ENCODE data around the gene CFI. TPM values are rescaled to one million over a fixed set of nuclear protein-coding genes. Genes with fewer than 3 reads are reported as not detected.

CFI gene
- 10 to 100 TPM in 1 of 3 donors, 1 to 10 TPM in 2; 3.3 to 11.8 (median 6.6) TPM for total RNA-seq
- long read RNA-seq, donor 1, result 0 reads
- long read RNA-seq, donor 2, result 0 reads

- intact Hi-C loops (cut with DNase I, micrococcal nuclease), result no loop called here
- H3K4me3 ChIP-seq, result no peak within 1 kb of the TSS
- H3K4me1 ChIP-seq (ENCODE audit: low read depth), result no peaks in the 10 kb centered on the region
- no peak for TF ChIP-seq CTCF (IDR thresholded peaks at IDR 0.05)
- H3K36me3 ChIP-seq (ENCODE audit: low read depth), result no peaks in the 10 kb centered on the region
- peak; percentile 51 for ATAC-seq
- DNase-seq, result no peak
- no peaks in the 10 kb centered on the region for H3K9me3 ChIP-seq
Observed at GRCh38 chr4:109801895-109802319, at the start of gene CFI. CFI (minus strand) TSS chr4:109801999; CDS start chr4:109801971, 28 bp downstream.

GRCh38 chr4:109850601-109851000 lies 48.8 kb upstream of the CFI start:
- Histone ChIP-seq H3K36me3 (ENCODE audit: low read depth) (no peaks in the 10 kb centered on the region), H3K9me3 (no peaks in the 10 kb centered on the region), H3K4me3 (no peak overlapping the region), H3K4me1 (ENCODE audit: low read depth) (peaks cover 8% of the 10 kb centered on the region)
- DNase-seq (no peak), ATAC-seq (no peak)
- TF ChIP-seq CTCF (IDR thresholded peaks at IDR 0.05), result no peak
- intact Hi-C loops (cut with DNase I, micrococcal nuclease), result no loop called here

GRCh38 chr4:109848501-109848900 lies 46.7 kb upstream of the CFI start:
- Histone ChIP-seq H3K4me1 (ENCODE audit: low read depth) (peaks cover 8% of the 10 kb centered on the region), H3K9me3 (no peaks in the 10 kb centered on the region), H3K4me3 (no peak overlapping the region), H3K36me3 (ENCODE audit: low read depth) (no peaks in the 10 kb centered on the region)
- TF ChIP-seq CTCF (IDR thresholded peaks at IDR 0.05), result no peak
- no peak for ATAC-seq
- DNase-seq, result no peak
- intact Hi-C loops (cut with DNase I, micrococcal nuclease), result no loop called here

GRCh38 chr4:109847896-109848442 lies 46.2 kb upstream of the CFI start, which contains the start of gene LRIT3:
LRIT3 (plus strand) TSS chr4:109848107; CDS start chr4:109848202, 95 bp downstream.
- intact Hi-C loops (cut with DNase I, micrococcal nuclease), result no loop called here
- H3K4me1 ChIP-seq (ENCODE audit: low read depth), result peaks cover 8% of the 10 kb centered on the region
- TF ChIP-seq CTCF (IDR thresholded peaks at IDR 0.05), result no peak
- no peak for ATAC-seq
- DNase-seq, result no peak
- no peaks in the 10 kb centered on the region for H3K36me3 ChIP-seq (ENCODE audit: low read depth)
- no peaks in the 10 kb centered on the region for H3K9me3 ChIP-seq
- H3K4me3 ChIP-seq, result no peak within 1 kb of the TSS

GRCh38 chr4:109846395-109847098 lies 44.7 kb upstream of the CFI start:
- H3K36me3 ChIP-seq (ENCODE audit: low read depth), result no peaks in the 10 kb centered on the region
- H3K4me1 ChIP-seq (ENCODE audit: low read depth), result peaks cover 8% of the 10 kb centered on the region
- H3K9me3 ChIP-seq, result no peaks in the 10 kb centered on the region
- peak in 1 of 3 donors; percentile 54 for DNase-seq
- ATAC-seq, result peak; percentile 97
- no peak for TF ChIP-seq CTCF (IDR thresholded peaks at IDR 0.05)
- no peak overlapping the region for H3K4me3 ChIP-seq
- intact Hi-C loops (cut with DNase I, micrococcal nuclease), result no loop called here
